Activated naive CD8-positive, alpha-beta T cell treated with anti-CD3 and anti-CD28 coated beads, Interleukin-2, amount 10 ng/mL, durations not matched to agents 7 days and 5 days (primary cell): ENCODE measurements around the gene SLC41A2. TPM values are rescaled to one million over a fixed set of nuclear protein-coding genes. Genes with fewer than 3 reads are reported as not detected.
"Not testable (repeated sequence)": the region's sequence is repeated elsewhere in the genome, so short reads cannot be mapped to it uniquely, and the experiment has no call there.

ENCODE experiments used
- ATAC-seq: fragments of 150-1000 bp; cut with Tn5 transposase; one replicate; pipeline ENCODE4 v1.10.0; 2021; ENCODE audit warnings: low read depth, moderate library complexity
- POLR2A ChIA-PET: fragments of 350-600 bp; sonication (Branson Sonifier 250); formaldehyde crosslinking; loops from one replicate; lab custom pipeline; 2021; ENCODE audit warnings: antibody characterized with exemption; lab: Charles Lee
- DNase-seq: peaks from one replicate; pipeline ENCODE4 v3.0.0; 2021
- H3K27ac Mint-ChIP-seq: one replicate; pipeline ENCODE4 v1.8.0; 2022; ENCODE audit warnings: mild to moderate bottlenecking, mixed read lengths
- H3K27me3 Mint-ChIP-seq: one replicate; pipeline ENCODE4 v1.8.0; 2022; ENCODE audit warnings: mild to moderate bottlenecking, moderate library complexity, mixed read lengths
- H3K36me3 Mint-ChIP-seq: one replicate; pipeline ENCODE4 v1.8.0; 2021; ENCODE audit warnings: mild to moderate bottlenecking, mixed read lengths
- H3K4me1 Mint-ChIP-seq: one replicate; pipeline ENCODE4 v1.8.0; 2021; ENCODE audit warnings: mixed read lengths
- H3K4me3 Mint-ChIP-seq: one replicate; pipeline ENCODE4 v1.8.0; 2022; ENCODE audit warnings: mild to moderate bottlenecking, moderate library complexity, mixed read lengths
- H3K9me3 Mint-ChIP-seq: one replicate; pipeline ENCODE4 v1.8.0; 2021; ENCODE audit warnings: mixed read lengths
- total RNA-seq, 2 experiments: library from RNA; stranded (reverse); gene quantifications; one replicate each; pipeline ENCODE4 v1.2.3, GENCODE V29; 2021

The SLC41A2 gene
- total RNA-seq, 2 experiments from 2014 or later = 0.54 to 3.1 TPM

- H3K4me3 Mint-ChIP-seq = peak overlapping the region; percentile 81
- H3K4me1 Mint-ChIP-seq = peaks cover 18% of the 10 kb centered on the region
- peaks cover 62% of the 10 kb centered on the region for H3K27me3 Mint-ChIP-seq
- H3K9me3 Mint-ChIP-seq = no peaks in the 10 kb centered on the region
- no peak for ATAC-seq
- POLR2A ChIA-PET = no interaction called here
- H3K36me3 Mint-ChIP-seq = no peaks in the 10 kb centered on the region
- DNase-seq = no peak
- no peak overlapping the region for H3K27ac Mint-ChIP-seq
Observed at GRCh38 chr12:104956870-104957718, 996 bp downstream of the SLC41A2 start.

- DNase-seq (no peak), ATAC-seq (no peak)
- Mint-ChIP-seq H3K9me3 (no peaks in the 10 kb centered on the region), H3K4me1 (peaks cover 18% of the 10 kb centered on the region), H3K36me3 (no peaks in the 10 kb centered on the region), H3K27ac (no peak overlapping the region), H3K27me3 (peaks cover 52% of the 10 kb centered on the region), H3K4me3 (no peak overlapping the region)
- POLR2A ChIA-PET = no interaction called here
Observed at GRCh38 chr12:104955703-104956102, 2.4 kb downstream of the SLC41A2 start.

- no peak overlapping the region for H3K27ac Mint-ChIP-seq
- POLR2A ChIA-PET = interaction anchor here (0.6 kb wide), 1 partner anchor 766 kb away, joined by 3 read pairs; no protein-coding TSS in a partner anchor
Observed at GRCh38 chr12:104953323-104953722, 4.8 kb downstream of the SLC41A2 start.

GRCh38 chr12:104952816-104953215 lies 5.3 kb downstream of the SLC41A2 start:
- H3K9me3 Mint-ChIP-seq = no peaks in the 10 kb centered on the region
- no peak for ATAC-seq
- no peak for DNase-seq
- H3K27ac Mint-ChIP-seq = no peak overlapping the region
- H3K4me3 Mint-ChIP-seq = no peak overlapping the region
- peaks cover 6% of the 10 kb centered on the region for H3K4me1 Mint-ChIP-seq
- H3K36me3 Mint-ChIP-seq = no peaks in the 10 kb centered on the region
- peaks cover 47% of the 10 kb centered on the region for H3K27me3 Mint-ChIP-seq
- POLR2A ChIA-PET = no interaction called here

More at GRCh38 chr12:104953323-104953722, 4.8 kb downstream of the SLC41A2 start:
- Mint-ChIP-seq H3K4me1 (peaks cover 6% of the 10 kb centered on the region), H3K9me3 (no peaks in the 10 kb centered on the region), H3K4me3 (no peak overlapping the region), H3K36me3 (no peaks in the 10 kb centered on the region), H3K27me3 (peaks cover 47% of the 10 kb centered on the region)
- DNase-seq = no peak
- ATAC-seq = no peak

GRCh38 chr12:104951759-104952509 lies 6.2 kb downstream of the SLC41A2 start:
- H3K9me3 Mint-ChIP-seq = no peaks in the 10 kb centered on the region
- no peak overlapping the region for H3K4me3 Mint-ChIP-seq
- H3K27ac Mint-ChIP-seq = no peak overlapping the region
- no peaks in the 10 kb centered on the region for H3K36me3 Mint-ChIP-seq
- POLR2A ChIA-PET = no interaction called here
- peaks cover 41% of the 10 kb centered on the region for H3K27me3 Mint-ChIP-seq
- no peak for DNase-seq
- H3K4me1 Mint-ChIP-seq = no peaks in the 10 kb centered on the region
- ATAC-seq = no peak

GRCh38 chr12:104948716-104949115 lies 9.4 kb downstream of the SLC41A2 start:
- H3K9me3 Mint-ChIP-seq, ATAC-seq, H3K27ac Mint-ChIP-seq, POLR2A ChIA-PET, H3K36me3 Mint-ChIP-seq, H3K4me1 Mint-ChIP-seq, DNase-seq, H3K4me3 Mint-ChIP-seq: not testable (repeated sequence)
- H3K27me3 Mint-ChIP-seq = peaks cover 17% of the 10 kb centered on the region

- Mint-ChIP-seq H3K4me3 (no peak overlapping the region), H3K36me3 (no peaks in the 10 kb centered on the region), H3K27me3 (no peaks in the 10 kb centered on the region), H3K27ac (no peak overlapping the region), H3K9me3 (peaks cover 8% of the 10 kb centered on the region), H3K4me1 (no peaks in the 10 kb centered on the region)
- DNase-seq (no peak), ATAC-seq (no peak)
- POLR2A ChIA-PET = no interaction called here
Observed at GRCh38 chr12:104944252-104944651, 13.8 kb downstream of the SLC41A2 start.

GRCh38 chr12:104943401-104943800 lies 14.7 kb downstream of the SLC41A2 start:
- H3K36me3 Mint-ChIP-seq, H3K9me3 Mint-ChIP-seq, H3K27ac Mint-ChIP-seq, H3K27me3 Mint-ChIP-seq, H3K4me3 Mint-ChIP-seq, H3K4me1 Mint-ChIP-seq, DNase-seq, ATAC-seq: not testable (repeated sequence)
- POLR2A ChIA-PET = interaction anchor here (0.6 kb wide), 1 partner anchor 1342 kb away, joined by 3 read pairs; no protein-coding TSS in a partner anchor

GRCh38 chr12:104942075-104942474 lies 16.0 kb downstream of the SLC41A2 start:
- no peak for DNase-seq
- H3K27ac Mint-ChIP-seq = no peak overlapping the region
- no peak overlapping the region for H3K4me3 Mint-ChIP-seq
- H3K9me3 Mint-ChIP-seq = peaks cover 8% of the 10 kb centered on the region
- no peaks in the 10 kb centered on the region for H3K36me3 Mint-ChIP-seq
- H3K27me3 Mint-ChIP-seq = peaks cover 10% of the 10 kb centered on the region
- POLR2A ChIA-PET = no interaction called here
- no peak for ATAC-seq
- H3K4me1 Mint-ChIP-seq = no peaks in the 10 kb centered on the region

- Mint-ChIP-seq H3K4me3 (no peak overlapping the region), H3K4me1 (no peaks in the 10 kb centered on the region), H3K36me3 (no peaks in the 10 kb centered on the region), H3K9me3 (peaks cover 8% of the 10 kb centered on the region), H3K27ac (no peak overlapping the region), H3K27me3 (peaks cover 10% of the 10 kb centered on the region)
- DNase-seq (no peak), ATAC-seq (no peak)
- POLR2A ChIA-PET = no interaction called here
Observed at GRCh38 chr12:104941454-104941853, 16.6 kb downstream of the SLC41A2 start.

GRCh38 chr12:104939089-104939488 lies 19.0 kb downstream of the SLC41A2 start:
- DNase-seq (no peak), ATAC-seq (no peak)
- H3K4me1 Mint-ChIP-seq = no peaks in the 10 kb centered on the region
- H3K27ac Mint-ChIP-seq = no peak overlapping the region
- peaks cover 12% of the 10 kb centered on the region for H3K27me3 Mint-ChIP-seq
- H3K36me3 Mint-ChIP-seq = no peaks in the 10 kb centered on the region
- POLR2A ChIA-PET = no interaction called here
- peaks cover 6% of the 10 kb centered on the region for H3K9me3 Mint-ChIP-seq
- no peak overlapping the region for H3K4me3 Mint-ChIP-seq

- no peaks in the 10 kb centered on the region for H3K36me3 Mint-ChIP-seq
- ATAC-seq (no peak), DNase-seq (no peak)
- peaks cover 1% of the 10 kb centered on the region for H3K9me3 Mint-ChIP-seq
- no peaks in the 10 kb centered on the region for H3K4me1 Mint-ChIP-seq
- H3K4me3 Mint-ChIP-seq = no peak overlapping the region
- peaks cover 13% of the 10 kb centered on the region for H3K27me3 Mint-ChIP-seq
- H3K27ac Mint-ChIP-seq = no peak overlapping the region
- POLR2A ChIA-PET = interaction anchor here (0.7 kb wide), 1 partner anchor 26 kb away, joined by 3 read pairs; no protein-coding TSS in a partner anchor
Observed at GRCh38 chr12:104938371-104938770, 19.7 kb downstream of the SLC41A2 start.

GRCh38 chr12:104935886-104936285 lies 22.2 kb downstream of the SLC41A2 start:
- DNase-seq = no peak
- H3K27ac Mint-ChIP-seq = no peak overlapping the region
- peaks cover 16% of the 10 kb centered on the region for H3K27me3 Mint-ChIP-seq
- H3K4me1 Mint-ChIP-seq = no peaks in the 10 kb centered on the region
- H3K4me3 Mint-ChIP-seq = no peak overlapping the region
- POLR2A ChIA-PET = interaction anchor here (0.6 kb wide), 1 partner anchor 35 kb away, joined by 3 read pairs; no protein-coding TSS in a partner anchor
- no peak for ATAC-seq
- H3K9me3 Mint-ChIP-seq = no peaks in the 10 kb centered on the region
- H3K36me3 Mint-ChIP-seq = no peaks in the 10 kb centered on the region
